Activated CD4-positive, CD25-positive, alpha-beta regulatory T cell treated with anti-CD3 and anti-CD28 coated beads, Interleukin-2, amount 50 U/mL, for 72 hours (primary cell): ENCODE measurements around the gene IQSEC1.
A peak's percentile ranks its signal among the peaks of the same experiment; 100 is the strongest.

Experiments
- DNase-seq: peaks from one replicate; pipeline ENCODE4 v3.0.0; 2021

The IQSEC1 gene

GRCh38 chr3:12980596-12981290 is 92.5 kb downstream of the IQSEC1 start:
- no peak for DNase-seq

- no peak for DNase-seq
Measured at GRCh38 chr3:12979947-12980487, 93.2 kb downstream of the IQSEC1 start.

- DNase-seq, result no peak
Measured at GRCh38 chr3:12979151-12979946, 93.9 kb downstream of the IQSEC1 start.

GRCh38 chr3:12978682-12979081 is 94.5 kb downstream of the IQSEC1 start:
- no peak for DNase-seq

GRCh38 chr3:12977117-12977808 is 96.0 kb downstream of the IQSEC1 start:
- DNase-seq, result no peak

- DNase-seq, result no peak
Measured at GRCh38 chr3:12975748-12976522, 97.3 kb downstream of the IQSEC1 start.

- DNase-seq, result no peak
Measured at GRCh38 chr3:12974819-12975218, 98.4 kb downstream of the IQSEC1 start.

- DNase-seq, result no peak
Measured at GRCh38 chr3:12974334-12974733, 98.9 kb downstream of the IQSEC1 start.

- no peak for DNase-seq
Measured at GRCh38 chr3:12973827-12974226, 99.4 kb downstream of the IQSEC1 start.

GRCh38 chr3:12972781-12973702 is 100.2 kb downstream of the IQSEC1 start:
- DNase-seq, result no peak

GRCh38 chr3:12972043-12972442 is 101.2 kb downstream of the IQSEC1 start:
- DNase-seq, result no peak

- DNase-seq, result no peak
Measured at GRCh38 chr3:12970684-12971083, 102.5 kb downstream of the IQSEC1 start.

GRCh38 chr3:12969486-12969885 is 103.7 kb downstream of the IQSEC1 start:
- no peak for DNase-seq

- no peak for DNase-seq
Measured at GRCh38 chr3:12968541-12968940, 104.7 kb downstream of the IQSEC1 start.

- peak; percentile 86 for DNase-seq
Measured at GRCh38 chr3:12967606-12968351, 105.5 kb downstream of the IQSEC1 start.

- no peak for DNase-seq
Measured at GRCh38 chr3:12966847-12967605, 106.2 kb downstream of the IQSEC1 start.

- DNase-seq, result no peak
Measured at GRCh38 chr3:12965999-12966846, 107.0 kb downstream of the IQSEC1 start.

- no peak for DNase-seq
Measured at GRCh38 chr3:12964711-12965612, 108.3 kb downstream of the IQSEC1 start.
